Epithelial cell of esophagus (primary cell): Measurements from ENCODE around the gene RNF25.

Experiments
- DNase-seq: peaks from one replicate; pipeline ENCODE4 v3.0.0; 2010; ENCODE audit warnings: low read depth
- H3K4me3 ChIP-seq: 2 replicates; pipeline ENCODE4 v1.5.1; 2011; ENCODE audit warnings: mild to moderate bottlenecking, low read length, control low read depth
- TF ChIP-seq, protein P1 (sequence below): IDR thresholded peaks from 2 replicates; pipeline ENCODE4 v1.5.1; 2011; ENCODE audit warnings: low read depth, mild to moderate bottlenecking, low read length, control low read depth, inconsistent platforms; ENCODE audit not compliant: insufficient read depth; ENCODE audit errors: missing control alignments

Gene RNF25

DNA sequence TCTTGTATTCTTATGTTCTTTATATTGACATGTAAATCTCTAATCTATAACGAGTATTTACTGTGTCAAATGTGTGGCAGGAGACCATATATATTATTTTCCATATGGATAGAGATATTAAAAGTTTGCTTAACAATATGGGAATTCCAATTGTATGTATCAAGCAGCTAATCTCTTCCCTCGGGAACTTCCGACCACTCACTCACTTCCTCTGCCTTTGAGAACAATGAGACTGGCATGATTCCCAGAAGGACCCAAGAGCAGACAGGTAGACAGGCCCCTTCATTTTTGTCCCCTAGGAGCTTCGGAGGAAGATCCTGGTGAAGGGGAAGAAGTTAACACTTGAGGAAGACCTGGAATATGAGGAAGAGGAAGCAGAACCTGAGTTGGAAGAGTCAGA lies 40.0 kb downstream of the RNF25 start:
- no peak overlapping the region for H3K4me3 ChIP-seq
- TF ChIP-seq, protein P1, sequence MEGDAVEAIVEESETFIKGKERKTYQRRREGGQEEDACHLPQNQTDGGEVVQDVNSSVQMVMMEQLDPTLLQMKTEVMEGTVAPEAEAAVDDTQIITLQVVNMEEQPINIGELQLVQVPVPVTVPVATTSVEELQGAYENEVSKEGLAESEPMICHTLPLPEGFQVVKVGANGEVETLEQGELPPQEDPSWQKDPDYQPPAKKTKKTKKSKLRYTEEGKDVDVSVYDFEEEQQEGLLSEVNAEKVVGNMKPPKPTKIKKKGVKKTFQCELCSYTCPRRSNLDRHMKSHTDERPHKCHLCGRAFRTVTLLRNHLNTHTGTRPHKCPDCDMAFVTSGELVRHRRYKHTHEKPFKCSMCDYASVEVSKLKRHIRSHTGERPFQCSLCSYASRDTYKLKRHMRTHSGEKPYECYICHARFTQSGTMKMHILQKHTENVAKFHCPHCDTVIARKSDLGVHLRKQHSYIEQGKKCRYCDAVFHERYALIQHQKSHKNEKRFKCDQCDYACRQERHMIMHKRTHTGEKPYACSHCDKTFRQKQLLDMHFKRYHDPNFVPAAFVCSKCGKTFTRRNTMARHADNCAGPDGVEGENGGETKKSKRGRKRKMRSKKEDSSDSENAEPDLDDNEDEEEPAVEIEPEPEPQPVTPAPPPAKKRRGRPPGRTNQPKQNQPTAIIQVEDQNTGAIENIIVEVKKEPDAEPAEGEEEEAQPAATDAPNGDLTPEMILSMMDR = no peak
- DNase-seq = peak; percentile 85

DNA sequence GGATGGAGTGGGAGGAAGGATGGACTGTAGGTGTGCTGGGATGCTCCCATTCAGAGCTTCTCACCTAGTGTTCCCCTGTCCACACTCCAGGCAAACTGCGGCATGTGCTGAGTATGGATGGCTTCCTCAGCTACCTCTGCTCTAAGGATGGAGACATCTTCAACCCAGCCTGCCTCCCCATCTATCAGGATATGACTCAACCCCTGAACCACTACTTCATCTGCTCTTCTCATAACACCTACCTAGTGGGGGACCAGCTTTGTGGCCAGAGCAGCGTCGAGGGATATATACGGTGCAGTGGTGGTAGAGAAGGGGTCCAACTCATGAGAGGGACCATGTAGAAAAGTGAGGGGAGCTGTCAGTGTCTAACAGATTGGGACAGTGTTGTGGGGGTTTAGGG lies 43.9 kb downstream of the RNF25 start:
- H3K4me3 ChIP-seq = no peak overlapping the region
- no peak for DNase-seq
- TF ChIP-seq, protein P1 = no peak

DNA sequence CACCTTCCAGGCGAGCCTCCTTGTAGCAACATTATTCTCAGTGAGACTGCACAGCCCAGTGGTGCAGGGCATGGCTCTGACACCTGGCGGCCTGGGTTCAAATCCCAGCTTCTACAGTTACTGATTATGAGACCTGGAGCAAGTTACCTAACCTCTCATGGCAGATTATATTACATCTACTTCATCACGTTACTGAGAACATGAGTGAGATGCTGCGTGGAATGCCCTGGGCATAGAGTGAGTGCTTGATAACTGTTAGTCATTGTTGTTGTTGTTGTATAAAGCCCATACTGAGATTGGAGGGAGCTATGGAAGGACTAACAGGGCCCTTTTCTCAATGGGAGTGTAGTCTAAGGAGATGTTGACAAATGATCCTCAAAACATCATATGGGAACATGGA lies 45.4 kb downstream of the RNF25 start:
- no peak overlapping the region for H3K4me3 ChIP-seq
- peak; percentile 27 for DNase-seq
- TF ChIP-seq, protein P1 = no peak

DNA sequence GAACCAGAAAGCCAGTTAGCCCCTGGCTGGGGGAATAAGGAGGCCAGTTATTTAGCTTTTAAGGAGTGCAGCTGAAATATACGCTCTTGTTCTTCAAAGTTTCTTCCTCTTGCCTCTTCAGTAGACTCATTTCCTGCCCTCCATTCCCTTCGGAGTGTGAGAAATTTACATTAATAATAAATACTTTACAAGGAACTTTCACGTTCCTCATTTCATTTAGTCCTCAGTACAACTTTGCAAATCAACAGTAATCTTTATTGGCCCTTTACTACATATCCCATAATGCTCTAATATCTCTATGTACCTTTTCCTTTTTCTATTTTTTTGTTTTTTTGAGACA lies 48.5 kb downstream of the RNF25 start:
- no peak overlapping the region for H3K4me3 ChIP-seq
- TF ChIP-seq, protein P1 = no peak
- no peak for DNase-seq

DNA sequence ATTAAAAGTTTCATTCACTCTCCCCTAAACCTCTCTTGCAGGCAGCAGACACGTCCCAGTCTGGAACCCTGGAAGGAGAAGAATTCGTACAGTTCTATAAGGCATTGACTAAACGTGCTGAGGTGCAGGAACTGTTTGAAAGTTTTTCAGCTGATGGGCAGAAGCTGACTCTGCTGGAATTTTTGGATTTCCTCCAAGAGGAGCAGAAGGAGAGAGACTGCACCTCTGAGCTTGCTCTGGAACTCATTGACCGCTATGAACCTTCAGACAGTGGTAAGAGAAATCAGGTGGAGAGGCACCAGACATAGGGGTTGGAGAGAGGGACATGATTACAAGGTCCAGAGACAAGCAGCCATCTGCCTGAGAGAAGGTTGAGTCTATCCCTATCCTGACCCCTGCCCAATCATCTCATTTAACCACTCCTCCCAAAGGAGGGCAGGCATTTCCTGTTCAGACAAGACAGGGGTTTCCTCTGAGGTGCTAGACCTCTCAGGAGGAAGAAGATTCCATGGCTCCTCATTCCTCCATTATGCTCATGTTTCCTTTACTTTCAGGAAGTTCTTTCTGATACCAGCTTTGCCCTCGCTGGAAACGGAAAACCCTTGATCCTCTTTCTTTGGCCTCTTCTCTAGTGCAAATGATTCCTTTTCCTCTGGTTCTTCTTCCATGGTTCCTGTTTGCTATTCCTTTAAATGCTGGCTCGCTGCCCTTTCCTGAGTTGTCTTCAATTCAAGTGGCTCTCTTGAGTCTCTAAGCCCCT lies 49.0 kb downstream of the RNF25 start:
- no peak for DNase-seq

DNA sequence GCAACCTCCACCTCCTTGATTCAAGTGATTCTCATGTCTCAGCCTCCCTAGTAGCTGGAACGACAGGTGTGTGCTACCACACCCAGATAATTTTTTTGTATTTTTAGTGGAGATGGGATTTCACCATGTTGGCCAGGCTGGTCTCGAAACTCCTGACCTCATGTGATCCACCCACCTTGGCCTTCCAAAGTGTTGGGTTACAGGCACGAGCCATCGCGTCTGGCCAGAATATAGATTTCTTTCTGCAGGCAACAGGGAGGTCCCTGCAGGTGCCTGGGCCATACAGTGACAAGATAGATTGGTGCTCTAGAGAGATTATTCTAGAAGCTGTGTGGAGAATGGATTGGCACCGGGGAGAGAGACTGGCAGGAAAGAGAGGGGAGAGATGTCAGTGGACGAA lies 50.8 kb downstream of the RNF25 start:
- DNase-seq = no peak
- no peak overlapping the region for H3K4me3 ChIP-seq
- TF ChIP-seq, protein P1 = no peak

More for the DNA sequence above, 49.0 kb downstream of the RNF25 start:
- no peak overlapping the region for H3K4me3 ChIP-seq
- TF ChIP-seq, protein P1 = no peak
